NCI-H2227 (cell line): Measurements from ENCODE around the gene FH.
A peak's percentile ranks its signal among the peaks of the same experiment; 100 is the strongest.

Experiments
- DNase-seq: peaks from one replicate; lab custom pipeline; 2025; ENCODE audit not compliant: unreplicated experiment; lab: John Stamatoyannopoulos, UW

Gene FH

GRCh38 chr1:241519308-241520079 lies at the start of gene FH:
TSS of gene FH (minus strand) at chr1:241519755. CDS start at chr1:241519722, 33 bp downstream.
- DNase-seq: peak; percentile 97

- no peak for DNase-seq
Observed at GRCh38 chr1:241560849-241561187, 41.3 kb upstream of the FH start.

- no peak for DNase-seq
Observed at GRCh38 chr1:241560146-241560848, 40.7 kb upstream of the FH start.

- no peak for DNase-seq
Observed at GRCh38 chr1:241557551-241558193, 38.1 kb upstream of the FH start.

- DNase-seq: no peak
Observed at GRCh38 chr1:241557031-241557430, 37.5 kb upstream of the FH start.

- no peak for DNase-seq
Observed at GRCh38 chr1:241555526-241555925, 36.0 kb upstream of the FH start.

GRCh38 chr1:241553886-241554592 lies 34.5 kb upstream of the FH start:
- DNase-seq: no peak

- no peak for DNase-seq
Observed at GRCh38 chr1:241551759-241552638, 32.4 kb upstream of the FH start.

GRCh38 chr1:241550318-241550717 lies 30.8 kb upstream of the FH start:
- DNase-seq: no peak

- no peak for DNase-seq
Observed at GRCh38 chr1:241548008-241548407, 28.5 kb upstream of the FH start.

GRCh38 chr1:241542199-241542907 lies 22.8 kb upstream of the FH start:
- DNase-seq: no peak

- DNase-seq: no peak
Observed at GRCh38 chr1:241536969-241537368, 17.4 kb upstream of the FH start.

- peak; percentile 31 for DNase-seq
Observed at GRCh38 chr1:241536304-241536703, 16.7 kb upstream of the FH start.

- DNase-seq: no peak
Observed at GRCh38 chr1:241533326-241534115, 14.0 kb upstream of the FH start.

- DNase-seq: no peak
Observed at GRCh38 chr1:241532864-241533263, 13.3 kb upstream of the FH start.

- no peak for DNase-seq
Observed at GRCh38 chr1:241532162-241532531, 12.6 kb upstream of the FH start, which contains the start of gene KMO. TSS of gene KMO (plus strand) at chr1:241532378. CDS start at chr1:241532445, 67 bp downstream.

GRCh38 chr1:241531195-241532161 lies 11.9 kb upstream of the FH start:
- DNase-seq: peak; percentile 77

GRCh38 chr1:241527146-241527545 lies 7.6 kb upstream of the FH start:
- DNase-seq: no peak
